Activated CD4-positive, alpha-beta memory T cell treated with anti-CD3 and anti-CD28 coated beads for 36 hours (primary cell): ENCODE data around the gene DMRT1. TPM values are rescaled to one million over a fixed set of nuclear protein-coding genes. Genes with fewer than 3 reads are reported as not detected.
"Not testable (repeated sequence)": the region's sequence is repeated elsewhere in the genome, so short reads cannot be mapped to it uniquely, and the experiment has no call there.

Experiments
- CTCF ChIA-PET: fragments of 350-600 bp; sonication (Branson Sonifier 250); formaldehyde crosslinking; loops from one replicate; lab custom pipeline; 2021; ENCODE audit warnings: antibody characterized with exemption, inconsistent platforms; lab: Charles Lee
- POLR2A ChIA-PET: fragments of 350-600 bp; sonication (Branson Sonifier 250); formaldehyde crosslinking; loops from one replicate; lab custom pipeline; 2021; ENCODE audit warnings: antibody characterized with exemption; lab: Charles Lee
- DNase-seq: peaks from one replicate; pipeline ENCODE4 v3.0.0-alpha.2; 2020
- H3K27ac Mint-ChIP-seq: one replicate; pipeline ENCODE4 v1.8.0; 2021; ENCODE audit warnings: mixed read lengths
- H3K27me3 Mint-ChIP-seq: one replicate; pipeline ENCODE4 v1.8.0; 2021; ENCODE audit warnings: mixed read lengths
- H3K36me3 Mint-ChIP-seq: one replicate; pipeline ENCODE4 v1.8.0; 2021; ENCODE audit warnings: mixed read lengths
- H3K4me1 Mint-ChIP-seq: one replicate; pipeline ENCODE4 v1.8.0; 2021; ENCODE audit warnings: low read depth, mixed read lengths
- H3K4me3 Mint-ChIP-seq: one replicate; pipeline ENCODE4 v1.8.0; 2021; ENCODE audit warnings: mild to moderate bottlenecking, mixed read lengths
- H3K9me3 Mint-ChIP-seq: one replicate; pipeline ENCODE4 v1.8.0; 2021; ENCODE audit warnings: mixed read lengths
- intact Hi-C: fragments of 100-400 bp; cut with micrococcal nuclease; formaldehyde crosslinking; loops from one replicate; pipeline ENCODE4 v1.15.1; 2023
- total RNA-seq, 2 experiments: library from RNA; stranded (reverse); gene quantifications; one replicate each; pipeline ENCODE4 v1.2.3, GENCODE V29; 2021

Gene DMRT1
- total RNA-seq, 2 experiments from 2014 or later: not detected

GRCh38 chr9:903886-904285 is 62.4 kb downstream of the DMRT1 start:
- CTCF ChIA-PET: interaction anchor here (0.8 to 2.1 kb wide), 2 partner anchors 10 to 102 kb away, joined by 4 to 8 read pairs; no protein-coding TSS in a partner anchor
- no peak overlapping the region for H3K27ac Mint-ChIP-seq
- H3K27me3 Mint-ChIP-seq: peaks cover 34% of the 10 kb centered on the region

GRCh38 chr9:905906-906305 is 64.4 kb downstream of the DMRT1 start:
- H3K27ac Mint-ChIP-seq: no peak overlapping the region
- peaks cover 40% of the 10 kb centered on the region for H3K27me3 Mint-ChIP-seq
- no peaks in the 10 kb centered on the region for H3K4me1 Mint-ChIP-seq
- no peak for DNase-seq
- no peaks in the 10 kb centered on the region for H3K36me3 Mint-ChIP-seq
- intact Hi-C loops: no loop called here
- ChIA-PET CTCF (no interaction called here), POLR2A (no interaction called here)
- no peak overlapping the region for H3K4me3 Mint-ChIP-seq
- H3K9me3 Mint-ChIP-seq: no peaks in the 10 kb centered on the region

More at GRCh38 chr9:903886-904285, 62.4 kb downstream of the DMRT1 start:
- H3K9me3 Mint-ChIP-seq: no peaks in the 10 kb centered on the region
- DNase-seq: no peak
- H3K36me3 Mint-ChIP-seq: no peaks in the 10 kb centered on the region
- intact Hi-C loops: no loop called here
- POLR2A ChIA-PET: no interaction called here
- H3K4me3 Mint-ChIP-seq: no peak overlapping the region
- no peaks in the 10 kb centered on the region for H3K4me1 Mint-ChIP-seq

- CTCF ChIA-PET: interaction anchor here (1.2 to 1.7 kb wide), 2 partner anchors 15 to 100 kb away, joined by 3 to 5 read pairs; no protein-coding TSS in a partner anchor
- no peaks in the 10 kb centered on the region for H3K4me1 Mint-ChIP-seq
- DNase-seq: no peak
- peaks cover 38% of the 10 kb centered on the region for H3K27me3 Mint-ChIP-seq
- H3K36me3 Mint-ChIP-seq: no peaks in the 10 kb centered on the region
- intact Hi-C loops: no loop called here
- H3K27ac Mint-ChIP-seq: no peak overlapping the region
- H3K9me3 Mint-ChIP-seq: no peaks in the 10 kb centered on the region
- POLR2A ChIA-PET: no interaction called here
- H3K4me3 Mint-ChIP-seq: no peak overlapping the region
Measured at GRCh38 chr9:908536-909205, 67.2 kb downstream of the DMRT1 start.

GRCh38 chr9:911005-911404 is 69.5 kb downstream of the DMRT1 start:
- Mint-ChIP-seq H3K9me3 (no peaks in the 10 kb centered on the region), H3K27me3 (peaks cover 34% of the 10 kb centered on the region), H3K4me3 (no peak overlapping the region), H3K36me3 (no peaks in the 10 kb centered on the region), H3K27ac (no peak overlapping the region), H3K4me1 (no peaks in the 10 kb centered on the region)
- intact Hi-C loops: no loop called here
- no peak for DNase-seq
- ChIA-PET CTCF (no interaction called here), POLR2A (no interaction called here)

GRCh38 chr9:912776-913175 is 71.3 kb downstream of the DMRT1 start:
- ChIA-PET CTCF (no interaction called here), POLR2A (no interaction called here)
- H3K36me3 Mint-ChIP-seq: no peaks in the 10 kb centered on the region
- no peaks in the 10 kb centered on the region for H3K9me3 Mint-ChIP-seq
- no peaks in the 10 kb centered on the region for H3K4me1 Mint-ChIP-seq
- no peak overlapping the region for H3K4me3 Mint-ChIP-seq
- intact Hi-C loops: no loop called here
- DNase-seq: no peak
- H3K27ac Mint-ChIP-seq: no peak overlapping the region
- peaks cover 18% of the 10 kb centered on the region for H3K27me3 Mint-ChIP-seq

GRCh38 chr9:913526-913925 is 72.0 kb downstream of the DMRT1 start:
- H3K27ac Mint-ChIP-seq, H3K36me3 Mint-ChIP-seq, DNase-seq, intact Hi-C loops, H3K4me3 Mint-ChIP-seq, POLR2A ChIA-PET, H3K4me1 Mint-ChIP-seq, H3K9me3 Mint-ChIP-seq, CTCF ChIA-PET: not testable (repeated sequence)
- peaks cover 15% of the 10 kb centered on the region for H3K27me3 Mint-ChIP-seq

GRCh38 chr9:917730-918129 is 76.2 kb downstream of the DMRT1 start:
- no peak for DNase-seq
- Mint-ChIP-seq H3K27me3 (peaks cover 6% of the 10 kb centered on the region), H3K36me3 (no peaks in the 10 kb centered on the region), H3K9me3 (no peaks in the 10 kb centered on the region), H3K27ac (no peak overlapping the region), H3K4me1 (no peaks in the 10 kb centered on the region), H3K4me3 (no peak overlapping the region)
- ChIA-PET POLR2A (no interaction called here), CTCF (no interaction called here)
- intact Hi-C loops: no loop called here

GRCh38 chr9:920927-921326 is 79.4 kb downstream of the DMRT1 start:
- DNase-seq: no peak
- POLR2A ChIA-PET: no interaction called here
- H3K4me1 Mint-ChIP-seq: no peaks in the 10 kb centered on the region
- H3K9me3 Mint-ChIP-seq: no peaks in the 10 kb centered on the region
- H3K4me3 Mint-ChIP-seq: no peak overlapping the region
- CTCF ChIA-PET: no interaction called here
- peaks cover 4% of the 10 kb centered on the region for H3K27me3 Mint-ChIP-seq
- intact Hi-C loops: no loop called here
- no peak overlapping the region for H3K27ac Mint-ChIP-seq
- H3K36me3 Mint-ChIP-seq: no peaks in the 10 kb centered on the region

GRCh38 chr9:922171-922570 is 80.7 kb downstream of the DMRT1 start:
- no peak overlapping the region for H3K4me3 Mint-ChIP-seq
- no peaks in the 10 kb centered on the region for H3K9me3 Mint-ChIP-seq
- CTCF ChIA-PET: interaction anchor here (0.8 kb wide), 1 partner anchor 11 kb away, joined by 3 read pairs; no protein-coding TSS in a partner anchor
- POLR2A ChIA-PET: no interaction called here
- peaks cover 3% of the 10 kb centered on the region for H3K27me3 Mint-ChIP-seq
- intact Hi-C loops: no loop called here
- no peak overlapping the region for H3K27ac Mint-ChIP-seq
- no peaks in the 10 kb centered on the region for H3K4me1 Mint-ChIP-seq
- DNase-seq: no peak
- H3K36me3 Mint-ChIP-seq: no peaks in the 10 kb centered on the region

GRCh38 chr9:922731-923130 is 81.2 kb downstream of the DMRT1 start:
- Mint-ChIP-seq H3K27ac (no peak overlapping the region), H3K9me3 (no peaks in the 10 kb centered on the region), H3K4me3 (no peak overlapping the region), H3K27me3 (peaks cover 3% of the 10 kb centered on the region), H3K4me1 (no peaks in the 10 kb centered on the region), H3K36me3 (no peaks in the 10 kb centered on the region)
- ChIA-PET POLR2A (no interaction called here), CTCF (interaction anchor here (0.8 kb wide), 1 partner anchor 11 kb away, joined by 3 read pairs; no protein-coding TSS in a partner anchor)
- DNase-seq: no peak
- intact Hi-C loops: no loop called here

GRCh38 chr9:926976-927375 is 85.5 kb downstream of the DMRT1 start:
- Mint-ChIP-seq H3K4me1 (no peaks in the 10 kb centered on the region), H3K27ac (no peak overlapping the region), H3K9me3 (no peaks in the 10 kb centered on the region), H3K27me3 (peaks cover 7% of the 10 kb centered on the region), H3K4me3 (no peak overlapping the region), H3K36me3 (no peaks in the 10 kb centered on the region)
- CTCF ChIA-PET: interaction anchor here (0.5 to 2.4 kb wide), 9 partner anchors 8 to 1856 kb away, joined by 3 to 7 read pairs (median 4); no protein-coding TSS in a partner anchor
- intact Hi-C loops: no loop called here
- POLR2A ChIA-PET: no interaction called here
- no peak for DNase-seq

- Mint-ChIP-seq H3K27ac (no peak overlapping the region), H3K36me3 (no peaks in the 10 kb centered on the region), H3K9me3 (no peaks in the 10 kb centered on the region), H3K4me1 (no peaks in the 10 kb centered on the region), H3K27me3 (peaks cover 6% of the 10 kb centered on the region), H3K4me3 (no peak overlapping the region)
- intact Hi-C loops: no loop called here
- CTCF ChIA-PET: interaction anchor here (0.9 to 2.4 kb wide), 9 partner anchors 9 to 81 kb away, joined by 3 to 8 read pairs (median 5); no protein-coding TSS in a partner anchor
- peak; percentile 11 for DNase-seq
- POLR2A ChIA-PET: no interaction called here
Measured at GRCh38 chr9:928363-929042, 87.0 kb downstream of the DMRT1 start.
